HG03025 (cell line): ENCODE measurements around the gene SLC1A2.

Source experiments
- ATAC-seq: cut with Tn5 transposase; IDR thresholded peaks from one replicate; pipeline ENCODE4 v1.9.1; 2021; ENCODE audit warnings: mild to moderate bottlenecking, moderate library complexity; ENCODE audit not compliant: unreplicated experiment, low FRiP score

The SLC1A2 gene

GRCh38 chr11:35419184-35419829, at the start of gene SLC1A2:
Gene SLC1A2 (minus strand): TSS chr11:35419558. CDS start chr11:35418966, 592 bp downstream.
- no peak for ATAC-seq

GRCh38 chr11:35466058-35466457, 46.7 kb upstream of the SLC1A2 start:
- no peak for ATAC-seq

- ATAC-seq = no peak
Measured at GRCh38 chr11:35464308-35464707, 45.0 kb upstream of the SLC1A2 start.

DNA sequence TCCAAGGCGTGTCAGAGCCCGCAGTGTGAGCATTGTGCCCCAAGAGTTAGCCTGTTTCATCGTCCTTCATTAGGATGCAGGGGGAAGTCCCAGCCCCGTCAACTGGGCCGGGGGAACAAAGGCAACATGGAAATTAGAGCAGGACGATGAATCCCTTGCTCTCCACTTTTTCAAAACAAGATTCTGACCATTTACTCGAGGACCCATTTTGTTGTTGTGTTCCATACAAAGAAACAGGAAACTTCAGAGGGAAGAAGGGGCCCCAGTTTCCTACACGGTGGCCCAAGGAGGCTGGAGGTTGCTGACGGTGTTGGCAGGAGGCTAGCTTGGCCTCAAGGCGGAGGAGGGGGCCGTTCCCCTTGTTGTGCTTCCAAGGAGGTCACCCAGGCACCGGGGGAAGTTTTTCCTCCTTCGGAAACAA, 44.0 kb upstream of the SLC1A2 start:
- ATAC-seq = no peak

- ATAC-seq = no peak
Measured at GRCh38 chr11:35461917-35462538, 42.7 kb upstream of the SLC1A2 start.

- ATAC-seq = no peak
Measured at GRCh38 chr11:35459489-35459888, 40.1 kb upstream of the SLC1A2 start.

- ATAC-seq = no peak
Measured at GRCh38 chr11:35458846-35459245, 39.5 kb upstream of the SLC1A2 start.

- no peak for ATAC-seq
Measured at GRCh38 chr11:35454362-35454761, 35.0 kb upstream of the SLC1A2 start.

DNA sequence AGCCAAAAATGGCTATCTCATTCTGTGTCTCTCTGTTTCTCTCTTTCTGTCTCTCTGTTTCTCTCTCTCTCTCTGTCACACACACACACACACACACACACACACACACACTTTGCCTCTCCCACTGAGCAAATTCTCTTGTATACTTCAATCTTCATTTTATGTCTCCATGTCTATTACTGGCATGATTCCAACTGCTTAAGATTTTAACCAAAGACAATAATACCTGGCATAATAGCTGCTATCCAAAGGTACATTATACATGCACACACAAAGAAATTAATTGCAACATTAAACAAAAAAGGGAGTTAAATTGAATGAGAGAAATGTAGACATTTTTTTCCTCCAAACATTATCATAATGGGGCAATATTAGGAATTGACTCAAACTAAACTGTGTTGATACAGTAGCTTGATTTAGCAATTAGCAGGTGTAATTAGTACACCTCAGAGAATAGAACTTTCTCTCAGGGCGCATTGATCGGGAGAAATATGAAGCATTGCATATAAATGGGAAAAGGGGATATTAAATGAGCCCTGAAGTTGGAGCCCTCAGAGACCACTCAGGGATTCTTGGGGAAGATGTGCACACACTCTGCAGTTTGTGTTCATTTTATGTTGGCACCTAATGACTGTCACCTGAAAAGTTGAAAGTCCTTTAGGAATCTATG, 17.4 kb upstream of the SLC1A2 start:
- no peak for ATAC-seq

GRCh38 chr11:35433588-35433987, 14.2 kb upstream of the SLC1A2 start:
- ATAC-seq = no peak

GRCh38 chr11:35432464-35432863, 13.1 kb upstream of the SLC1A2 start:
- ATAC-seq = no peak

- ATAC-seq = no peak
Measured at GRCh38 chr11:35427071-35427470, 7.7 kb upstream of the SLC1A2 start.

- ATAC-seq = no peak
Measured at GRCh38 chr11:35426351-35426750, 7.0 kb upstream of the SLC1A2 start.

GRCh38 chr11:35425603-35426212, 6.3 kb upstream of the SLC1A2 start:
- no peak for ATAC-seq

- no peak for ATAC-seq
Measured at GRCh38 chr11:35424157-35424940, 5.0 kb upstream of the SLC1A2 start.

DNA sequence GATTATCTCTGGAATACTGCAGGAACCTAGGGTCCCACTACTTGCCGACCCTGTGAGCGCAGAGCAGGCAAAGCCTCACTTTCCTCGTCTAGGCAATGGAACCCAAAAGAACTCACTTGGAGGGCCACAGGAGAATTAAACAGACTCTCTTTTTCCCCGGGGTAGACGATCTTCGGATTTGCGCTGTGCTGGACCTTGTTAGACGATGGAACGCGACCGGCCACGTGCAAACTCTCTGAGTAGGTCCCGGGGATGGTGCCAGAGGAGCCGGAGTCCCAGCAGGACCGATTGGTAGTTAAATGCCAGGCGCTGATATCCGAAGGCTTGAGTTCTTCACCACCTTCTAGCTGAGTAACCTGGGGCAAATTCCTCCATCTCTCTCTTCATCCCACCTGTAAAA, 1.0 kb upstream of the SLC1A2 start:
- no peak for ATAC-seq

DNA sequence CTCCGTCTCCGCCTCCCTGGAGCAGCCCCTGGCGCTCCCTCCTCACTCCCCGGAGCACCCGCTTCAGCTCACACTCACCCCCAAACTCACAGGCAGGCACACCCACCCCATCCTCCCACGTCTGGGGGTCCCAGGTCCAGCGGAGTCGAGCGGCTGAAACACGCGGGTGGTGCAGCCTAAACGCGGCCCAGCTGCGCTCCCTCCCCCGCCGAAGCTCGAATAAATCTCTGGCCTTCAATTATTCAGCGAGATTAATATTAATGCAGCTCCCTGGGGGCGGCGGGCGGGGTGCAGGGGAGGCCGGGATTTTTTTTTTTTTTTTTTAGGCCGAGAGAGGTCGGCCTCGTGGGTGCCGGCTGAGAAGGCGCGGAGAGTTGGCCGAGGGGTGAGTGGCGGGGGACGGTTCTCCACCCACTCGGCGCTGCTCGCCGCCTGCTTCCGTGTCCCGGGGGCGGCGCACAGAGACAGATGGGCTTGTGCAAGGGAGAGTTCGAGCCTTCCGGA, 524 bp upstream of the SLC1A2 start:
- no peak for ATAC-seq

DNA sequence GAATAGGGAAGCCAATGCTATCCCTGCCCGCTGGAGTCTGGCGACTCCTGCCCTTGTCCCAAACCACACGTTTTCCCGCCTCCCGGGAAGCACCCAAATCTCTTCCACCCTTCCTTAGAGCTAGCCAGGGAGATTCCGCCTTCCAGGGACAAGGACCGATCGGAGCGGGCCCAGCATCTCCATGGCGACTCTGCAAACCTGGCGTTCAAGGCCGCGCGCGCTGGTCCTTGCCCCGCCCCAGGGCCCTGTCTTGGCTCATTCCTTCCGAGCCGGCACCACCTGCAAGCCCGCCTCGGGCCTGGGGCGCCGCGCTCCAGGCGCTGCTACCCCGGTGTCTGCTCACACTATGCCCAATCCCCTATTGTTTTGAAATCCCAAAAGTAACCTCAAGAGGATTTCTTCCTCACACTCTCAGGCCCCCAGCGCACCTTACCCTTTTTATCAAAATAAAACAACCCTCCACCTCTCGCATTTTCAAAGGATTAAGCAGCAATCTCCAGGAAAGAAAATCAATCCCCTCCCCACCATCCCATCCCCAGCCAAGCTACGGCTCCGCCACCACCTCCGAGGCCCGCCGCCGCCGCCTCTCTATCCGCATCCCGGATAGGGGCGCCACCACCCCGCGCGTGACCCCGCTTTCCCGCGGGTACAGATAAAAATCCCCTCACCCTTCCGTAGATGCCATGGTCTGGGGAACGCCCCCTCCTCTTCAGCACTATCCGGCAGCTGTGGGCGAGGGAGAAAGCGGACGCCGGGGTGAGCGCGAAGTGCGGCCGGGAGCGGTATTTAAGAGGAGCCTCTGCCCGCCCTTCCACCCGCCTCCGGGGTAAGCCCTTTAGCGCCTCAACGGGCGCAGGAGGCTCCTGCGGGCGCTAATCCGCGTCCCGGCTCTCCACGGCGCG, 825 bp downstream of the SLC1A2 start:
- ATAC-seq = no peak

- ATAC-seq = no peak
Measured at GRCh38 chr11:35415487-35415886, 3.9 kb downstream of the SLC1A2 start.
